ENCODE results near the gene AKT3.

The AKT3 gene

GRCh38 chr1:243621973-243622372 lies 228.1 kb downstream of the AKT3 start:
- no peak for DNase-seq (ENCODE audit: extremely low read depth, low read depth)
- no peak for TF ChIP-seq CTCF (IDR thresholded peaks at IDR 0.05; ENCODE audit: low read depth, low read length)

GRCh38 chr1:243620096-243620495 lies 229.9 kb downstream of the AKT3 start:
- TF ChIP-seq CTCF (IDR thresholded peaks at IDR 0.05; ENCODE audit: low read depth, low read length) = no peak
- no peak for DNase-seq (ENCODE audit: extremely low read depth, low read depth)

- no peak for TF ChIP-seq CTCF (IDR thresholded peaks at IDR 0.05; ENCODE audit: low read depth, low read length)
- DNase-seq (ENCODE audit: extremely low read depth, low read depth) = no peak
Measured at GRCh38 chr1:243609698-243610097, 240.3 kb downstream of the AKT3 start.

- no peak for DNase-seq (ENCODE audit: extremely low read depth, low read depth)
- no peak for TF ChIP-seq CTCF (IDR thresholded peaks at IDR 0.05; ENCODE audit: low read depth, low read length)
Measured at GRCh38 chr1:243605604-243606003, 244.4 kb downstream of the AKT3 start.

- TF ChIP-seq CTCF (IDR thresholded peaks at IDR 0.05; ENCODE audit: low read depth, low read length) = no peak
- no peak for DNase-seq (ENCODE audit: extremely low read depth, low read depth)
Measured at GRCh38 chr1:243601720-243602119, 248.3 kb downstream of the AKT3 start.

GRCh38 chr1:243598433-243598832 lies 251.6 kb downstream of the AKT3 start:
- no peak for TF ChIP-seq CTCF (IDR thresholded peaks at IDR 0.05; ENCODE audit: low read depth, low read length)

GRCh38 chr1:243597383-243597782 lies 252.7 kb downstream of the AKT3 start:
- TF ChIP-seq CTCF (IDR thresholded peaks at IDR 0.05; ENCODE audit: low read depth, low read length) = no peak
- DNase-seq (ENCODE audit: extremely low read depth, low read depth) = no peak

More at GRCh38 chr1:243598433-243598832, 251.6 kb downstream of the AKT3 start:
- no peak for DNase-seq (ENCODE audit: extremely low read depth, low read depth)
